Omental fat pad (tissue), 4 donors: Measurements from ENCODE around the gene SEC14L5. TPM values are rescaled to one million over a fixed set of nuclear protein-coding genes. Genes with fewer than 3 reads are reported as not detected.
"Not testable (repeated sequence)": the region's sequence is repeated elsewhere in the genome, so short reads cannot be mapped to it uniquely, and the experiment has no call there.

Experiments
- ATAC-seq: fragments of 150-250 bp; one replicate; pipeline ENCODE4 v1.9.1; 2016; ENCODE audit warnings: mild to moderate bottlenecking, moderate library complexity; ENCODE audit not compliant: low FRiP score
- DNase-seq: peaks from one replicate; pipeline ENCODE4 v3.0.0-alpha.2; 2019; ENCODE audit warnings: low spot score
- CTCF ChIP-seq, 3 donors: fragments of 450-650 bp; IDR thresholded peaks; one replicate each; pipeline ENCODE4 v1.5.1; 2016 to 2017; ENCODE audit warnings: antibody characterized with exemption in 3 of 3, mild to moderate bottlenecking in 3 of 3, moderate library complexity in 2 of 3
- total RNA-seq, 4 donors: library from RNA; depleted of rRNA; stranded (reverse); fragments of >200 nt; gene quantifications; one replicate each; pipeline ENCODE4 v1.1.0, GENCODE V29; 2016

SEC14L5 gene
- total RNA-seq, 4 donors from 2014 or later = 0.12 to 1.3 (median 0.45) TPM

GRCh38 chr16:4966736-4967453 lies 8.8 kb downstream of the SEC14L5 start:
- DNase-seq = no peak
- ATAC-seq = no peak
- no peak for TF ChIP-seq CTCF (IDR thresholded peaks at IDR 0.05)

GRCh38 chr16:4968278-4968677 lies 10.1 kb downstream of the SEC14L5 start:
- ATAC-seq, DNase-seq: not testable (repeated sequence)

GRCh38 chr16:4968879-4969483 lies 10.9 kb downstream of the SEC14L5 start:
- no peak for DNase-seq

GRCh38 chr16:4970010-4970409 lies 11.9 kb downstream of the SEC14L5 start:
- TF ChIP-seq CTCF (IDR thresholded peaks at IDR 0.05) = no peak
- DNase-seq (no peak), ATAC-seq (no peak)

More at GRCh38 chr16:4968879-4969483, 10.9 kb downstream of the SEC14L5 start:
- ATAC-seq = no peak
- TF ChIP-seq CTCF (IDR thresholded peaks at IDR 0.05) = no peak

- DNase-seq (no peak), ATAC-seq (no peak)
- TF ChIP-seq CTCF (IDR thresholded peaks at IDR 0.05) = no peak
These were observed 14.9 kb downstream of the SEC14L5 start for GRCh38 chr16:4972938-4973587.

- DNase-seq = no peak
- TF ChIP-seq CTCF (IDR thresholded peaks at IDR 0.05) = no peak
- no peak for ATAC-seq
These were observed 17.9 kb downstream of the SEC14L5 start for GRCh38 chr16:4976079-4976478.

GRCh38 chr16:4976611-4977145 lies 18.5 kb downstream of the SEC14L5 start:
- TF ChIP-seq CTCF (IDR thresholded peaks at IDR 0.05) = no peak
- DNase-seq = no peak
- ATAC-seq = no peak
